GM12891 (cell line): Measurements from ENCODE around the gene MAN2C1.
"Not testable (repeated sequence)": the region's sequence is repeated elsewhere in the genome, so short reads cannot be mapped to it uniquely, and the experiment has no call there.

Experiments used
- PAX5 ChIP-seq: IDR thresholded peaks from 2 replicates; pipeline ENCODE4 v1.6.1; 2011; ENCODE audit warnings: low read length, moderate library complexity, mild to moderate bottlenecking; ENCODE audit not compliant: insufficient read depth, severe bottlenecking
- POLR2A ChIP-seq: IDR thresholded peaks from 2 replicates; pipeline ENCODE4 v1.6.1; 2011; ENCODE audit warnings: low read depth, low read length, control low read depth
- POLR2AphosphoS5 ChIP-seq: IDR thresholded peaks from 2 replicates; pipeline ENCODE4 v1.6.1; 2011; ENCODE audit warnings: low read depth, low read length, control low read depth
- POU2F2 ChIP-seq: IDR thresholded peaks from 2 replicates; pipeline ENCODE4 v1.6.1; 2011; ENCODE audit warnings: low read depth, mild to moderate bottlenecking, control low read depth, low read length, moderate library complexity
- SPI1 ChIP-seq: IDR thresholded peaks from 2 replicates; pipeline ENCODE4 v1.6.1; 2011; ENCODE audit warnings: low read depth, low read length, control low read depth
- TAF1 ChIP-seq: IDR thresholded peaks from 2 replicates; pipeline ENCODE4 v1.6.1; 2011; ENCODE audit warnings: low read depth, low read length, control low read depth

DNA sequence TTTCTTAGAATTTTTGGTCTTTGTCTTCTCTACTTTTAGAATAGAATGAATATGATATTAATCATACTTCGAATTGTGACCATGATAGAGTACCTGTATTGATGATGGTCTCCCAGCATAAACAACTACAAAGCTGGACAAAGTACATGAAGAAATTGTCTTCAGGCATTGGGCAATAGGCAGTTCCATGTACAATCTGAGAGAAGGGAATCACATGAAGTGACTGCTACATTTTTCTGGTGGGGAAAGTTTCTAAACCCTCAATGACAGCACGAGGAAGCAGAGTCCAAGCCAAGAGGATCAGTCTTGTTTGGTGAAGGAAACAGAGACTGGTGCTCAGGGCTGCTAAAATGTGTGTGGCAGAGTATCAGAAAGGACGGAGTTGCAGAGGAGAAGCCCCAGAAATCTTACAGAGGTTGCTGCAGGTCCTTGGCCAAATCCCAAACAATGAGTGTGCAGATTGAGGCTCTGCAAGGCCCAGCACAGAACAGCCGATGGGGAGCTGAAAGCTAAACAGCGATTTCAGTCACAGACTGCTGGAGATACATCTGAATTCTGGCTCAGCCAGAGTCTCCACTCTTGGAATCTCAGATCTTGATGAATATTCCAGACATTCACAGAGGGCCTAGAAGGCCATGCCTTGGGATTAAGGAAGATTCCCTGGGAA, 49.0 kb downstream of the MAN2C1 start:
- not testable (repeated sequence) for TF ChIP-seq POLR2A, SPI1, TAF1, POLR2AphosphoS5, POU2F2, PAX5
